Suprapubic skin (tissue), 4 donors: ENCODE results near the gene LRP11. TPM values are rescaled to one million over a fixed set of nuclear protein-coding genes. Genes with fewer than 3 reads are reported as not detected.

Experiments
- DNase-seq, 2 donors: peaks; one replicate each; pipeline ENCODE4 v3.0.0-alpha.2; 2019; ENCODE audit warnings: low spot score in 2 of 2
- H3K27ac ChIP-seq: fragments of 200-600 bp; sonication (generic); one replicate; pipeline ENCODE4 v1.5.1; 2019
- H3K27me3 ChIP-seq: fragments of 200-600 bp; sonication (generic); one replicate; pipeline ENCODE4 v1.5.1; 2019
- H3K36me3 ChIP-seq: fragments of 200-600 bp; sonication (generic); one replicate; pipeline ENCODE4 v1.5.1; 2019
- H3K4me1 ChIP-seq: fragments of 200-600 bp; sonication (generic); one replicate; pipeline ENCODE4 v1.5.1; 2019
- H3K4me3 ChIP-seq: fragments of 200-600 bp; sonication (generic); one replicate; pipeline ENCODE4 v1.5.1; 2019; ENCODE audit warnings: mild to moderate bottlenecking
- H3K9me3 ChIP-seq: fragments of 200-600 bp; sonication (generic); one replicate; pipeline ENCODE4 v1.5.1; 2019
- CTCF ChIP-seq, 2 donors: fragments of 200-600 bp in 1 of 2; fragments of 450-650 bp in 1 of 2; sonication (generic) in 1 of 2; IDR thresholded peaks; one replicate each; pipeline ENCODE4 v1.5.1; 2016 to 2019; ENCODE audit warnings: antibody characterized with exemption in 2 of 2, mild to moderate bottlenecking in 1 of 2, moderate library complexity in 1 of 2
- EP300 ChIP-seq: sonication (generic); formaldehyde crosslinking; IDR thresholded peaks from one replicate; pipeline ENCODE4 v1.6.1; 2017; ENCODE audit warnings: antibody characterized with exemption
- POLR2A ChIP-seq, 2 donors: fragments of 450-650 bp; IDR thresholded peaks; one replicate each; pipeline ENCODE4 v1.6.1; 2017; ENCODE audit warnings: antibody characterized with exemption in 2 of 2, mild to moderate bottlenecking in 2 of 2, moderate library complexity in 2 of 2
- POLR2AphosphoS5 ChIP-seq, 3 donors: sonication (generic); formaldehyde crosslinking; IDR thresholded peaks; one replicate each; pipeline ENCODE4 v1.6.1; 2017; ENCODE audit warnings: antibody characterized with exemption in 3 of 3
- WGBS: methylation state at CpG from one replicate; pipeline ENCODE4 v1.1.5; 2018; 5-methylcytosine and 5-hydroxymethylcytosine counted together
- total RNA-seq, 4 donors: library from RNA; depleted of rRNA; stranded (reverse); fragments of >200 nt; gene quantifications; one replicate each; pipeline ENCODE4 v1.1.0, GENCODE V29; 2016

LRP11 gene
- total RNA-seq, 4 donors from 2014 or later = 43.6 to 77.2 (median 68.4) TPM

GRCh38 chr6:149905371-149905910, 41.3 kb upstream of the LRP11 start:
- no peak overlapping the region for H3K27ac ChIP-seq
- TF ChIP-seq POLR2AphosphoS5 (IDR thresholded peaks at IDR 0.05) (no peak), EP300 (no peak), POLR2A (IDR thresholded peaks at IDR 0.05) (no peak), CTCF (IDR thresholded peaks at IDR 0.05) (no peak)
- no peaks in the 10 kb centered on the region for H3K9me3 ChIP-seq
- H3K27me3 ChIP-seq = no peaks in the 10 kb centered on the region
- no peak overlapping the region for H3K4me3 ChIP-seq
- DNase-seq = peak in 1 of 2 donors; percentile 56
- peaks cover 15% of the 10 kb centered on the region for H3K4me1 ChIP-seq
- H3K36me3 ChIP-seq = no peaks in the 10 kb centered on the region
- 96% methylated on average over 9 of the region's 18 CpGs for WGBS

GRCh38 chr6:149904661-149905370, 40.7 kb upstream of the LRP11 start:
- Histone ChIP-seq H3K27ac (no peak overlapping the region), H3K9me3 (no peaks in the 10 kb centered on the region), H3K4me3 (no peak overlapping the region), H3K4me1 (peaks cover 22% of the 10 kb centered on the region), H3K27me3 (no peaks in the 10 kb centered on the region), H3K36me3 (no peaks in the 10 kb centered on the region)
- no peak for TF ChIP-seq EP300
- no peak for TF ChIP-seq POLR2AphosphoS5 (IDR thresholded peaks at IDR 0.05)
- no peak for TF ChIP-seq POLR2A (IDR thresholded peaks at IDR 0.05)
- no peak for TF ChIP-seq CTCF (IDR thresholded peaks at IDR 0.05)
- 81% methylated on average over 13 of the region's 13 CpGs for WGBS
- peak in 1 of 2 donors; percentile 34 for DNase-seq

- TF ChIP-seq POLR2A (IDR thresholded peaks at IDR 0.05) = no peak
- TF ChIP-seq POLR2AphosphoS5 (IDR thresholded peaks at IDR 0.05) = no peak
- no peak for TF ChIP-seq EP300
- TF ChIP-seq CTCF (IDR thresholded peaks at IDR 0.05) = no peak
- Histone ChIP-seq H3K27me3 (no peaks in the 10 kb centered on the region), H3K9me3 (no peaks in the 10 kb centered on the region), H3K36me3 (no peaks in the 10 kb centered on the region), H3K4me1 (peaks cover 26% of the 10 kb centered on the region), H3K4me3 (no peak overlapping the region), H3K27ac (no peak overlapping the region)
- DNase-seq = peak in 1 of 2 donors; percentile 18
- WGBS = 72% methylated on average over 5 of the region's 5 CpGs
These were observed 39.9 kb upstream of the LRP11 start for GRCh38 chr6:149903938-149904611.

- Histone ChIP-seq H3K27ac (peak overlapping the region; percentile 75), H3K4me1 (peaks cover 48% of the 10 kb centered on the region), H3K27me3 (no peaks in the 10 kb centered on the region), H3K4me3 (no peak overlapping the region), H3K36me3 (no peaks in the 10 kb centered on the region), H3K9me3 (no peaks in the 10 kb centered on the region)
- peak; percentile 31 to 70 for DNase-seq
- 72% methylated on average over 6 of the region's 6 CpGs for WGBS
- TF ChIP-seq POLR2A (IDR thresholded peaks at IDR 0.05) (no peak), CTCF (IDR thresholded peaks at IDR 0.05) (no peak), EP300 (no peak), POLR2AphosphoS5 (IDR thresholded peaks at IDR 0.05) (no peak)
These were observed 37.4 kb upstream of the LRP11 start for GRCh38 chr6:149901444-149902140.
